GM18868 (cell line): ENCODE results near the gene ADAMTS14.

Experiments used
- ATAC-seq: cut with Tn5 transposase; IDR thresholded peaks from one replicate; pipeline ENCODE4 v1.9.1; 2021; ENCODE audit warnings: mild to moderate bottlenecking, moderate library complexity; ENCODE audit not compliant: unreplicated experiment

Gene ADAMTS14

GRCh38 chr10:70748801-70749573 is 76.7 kb downstream of the ADAMTS14 start:
- no peak for ATAC-seq

GRCh38 chr10:70749756-70750155 is 77.5 kb downstream of the ADAMTS14 start:
- no peak for ATAC-seq

- ATAC-seq, result no peak
Measured at GRCh38 chr10:70750156-70750703, 77.9 kb downstream of the ADAMTS14 start.

GRCh38 chr10:70751356-70751755 is 79.0 kb downstream of the ADAMTS14 start:
- ATAC-seq, result no peak

- no peak for ATAC-seq
Measured at GRCh38 chr10:70751991-70752390, 79.7 kb downstream of the ADAMTS14 start.

GRCh38 chr10:70752571-70752970 is 80.3 kb downstream of the ADAMTS14 start:
- ATAC-seq, result no peak

GRCh38 chr10:70753026-70753663 is 80.8 kb downstream of the ADAMTS14 start:
- no peak for ATAC-seq

- no peak for ATAC-seq
Measured at GRCh38 chr10:70753841-70754621, 81.7 kb downstream of the ADAMTS14 start.

GRCh38 chr10:70756700-70757360 is 84.5 kb downstream of the ADAMTS14 start:
- ATAC-seq, result no peak

- no peak for ATAC-seq
Measured at GRCh38 chr10:70757856-70758255, 85.5 kb downstream of the ADAMTS14 start.

- no peak for ATAC-seq
Measured at GRCh38 chr10:70758757-70759514, 86.6 kb downstream of the ADAMTS14 start.

GRCh38 chr10:70759781-70760180 is 87.5 kb downstream of the ADAMTS14 start:
- no peak for ATAC-seq

- no peak for ATAC-seq
Measured at GRCh38 chr10:70760271-70760787, 88.0 kb downstream of the ADAMTS14 start.

GRCh38 chr10:70761031-70761601 is 88.8 kb downstream of the ADAMTS14 start:
- ATAC-seq, result no peak

- no peak for ATAC-seq
Measured at GRCh38 chr10:70761727-70762350, 89.5 kb downstream of the ADAMTS14 start.

GRCh38 chr10:70762441-70763175 is 90.3 kb downstream of the ADAMTS14 start:
- no peak for ATAC-seq

- no peak for ATAC-seq
Measured at GRCh38 chr10:70763567-70763966, 91.3 kb downstream of the ADAMTS14 start.

GRCh38 chr10:70765794-70766594 is 93.7 kb downstream of the ADAMTS14 start:
- ATAC-seq, result no peak
